ENCODE data around the gene ZNF300. TPM values are rescaled to one million over a fixed set of nuclear protein-coding genes. Genes with fewer than 3 reads are reported as not detected.

Gene ZNF300
- total and polyA plus RNA-seq, 2 of the 13 experiments (the other 11 are each of a cell fraction or from before 2014, with no cell fraction given): 2.7 to 6.8 TPM

GRCh38 chr5:150904479-150905311 lies at the start of gene ZNF300 (continued):
- TF ChIP-seq, protein P1, sequence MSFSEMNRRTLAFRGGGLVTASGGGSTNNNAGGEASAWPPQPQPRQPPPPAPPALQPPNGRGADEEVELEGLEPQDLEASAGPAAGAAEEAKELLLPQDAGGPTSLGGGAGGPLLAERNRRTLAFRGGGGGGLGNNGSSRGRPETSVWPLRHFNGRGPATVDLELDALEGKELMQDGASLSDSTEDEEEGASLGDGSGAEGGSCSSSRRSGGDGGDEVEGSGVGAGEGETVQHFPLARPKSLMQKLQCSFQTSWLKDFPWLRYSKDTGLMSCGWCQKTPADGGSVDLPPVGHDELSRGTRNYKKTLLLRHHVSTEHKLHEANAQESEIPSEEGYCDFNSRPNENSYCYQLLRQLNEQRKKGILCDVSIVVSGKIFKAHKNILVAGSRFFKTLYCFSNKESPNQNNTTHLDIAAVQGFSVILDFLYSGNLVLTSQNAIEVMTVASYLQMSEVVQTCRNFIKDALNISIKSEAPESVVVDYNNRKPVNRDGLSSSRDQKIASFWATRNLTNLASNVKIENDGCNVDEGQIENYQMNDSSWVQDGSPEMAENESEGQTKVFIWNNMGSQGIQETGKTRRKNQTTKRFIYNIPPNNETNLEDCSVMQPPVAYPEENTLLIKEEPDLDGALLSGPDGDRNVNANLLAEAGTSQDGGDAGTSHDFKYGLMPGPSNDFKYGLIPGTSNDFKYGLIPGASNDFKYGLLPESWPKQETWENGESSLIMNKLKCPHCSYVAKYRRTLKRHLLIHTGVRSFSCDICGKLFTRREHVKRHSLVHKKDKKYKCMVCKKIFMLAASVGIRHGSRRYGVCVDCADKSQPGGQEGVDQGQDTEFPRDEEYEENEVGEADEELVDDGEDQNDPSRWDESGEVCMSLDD (CRISPR knock-in tag; IDR thresholded peaks at IDR 0.05; ENCODE audit: borderline replicate concordance): no peak
- TF ChIP-seq IRX3 (CRISPR knock-in tag; IDR thresholded peaks at IDR 0.05; ENCODE audit: borderline replicate concordance, low read depth): no peak
- peak; percentile 76; the same call in 1 of the 2 replicates for TF ChIP-seq ATF7-NPFF (CRISPR knock-in tag; IDR thresholded peaks at IDR 0.05; ENCODE audit: low read depth)
- peak; percentile 75; the same call in 1 of the 2 replicates for TF ChIP-seq YEATS4 (CRISPR knock-in tag; IDR thresholded peaks at IDR 0.05; ENCODE audit: borderline replicate concordance)
- no peak for TF ChIP-seq ZNF383 (CRISPR knock-in tag; IDR thresholded peaks at IDR 0.05; ENCODE audit: borderline replicate concordance)
- no peak for TF ChIP-seq SOX6 (IDR thresholded peaks at IDR 0.05)
- TF ChIP-seq SOX6 (CRISPR knock-in tag; IDR thresholded peaks at IDR 0.05): 0 out of 2 replicates have a peak, but pooled peaks have one; percentile 17
- TF ChIP-seq SRSF9 (IDR thresholded peaks at IDR 0.05; ENCODE audit: borderline replicate concordance, insufficient read depth, low read depth, low read length, poor library complexity, severe bottlenecking): no peak
- TF ChIP-seq FOXK1 (CRISPR knock-in tag; IDR thresholded peaks at IDR 0.05; ENCODE audit: borderline replicate concordance, low read depth): peak; percentile 50; the same call in 1 of the 2 replicates
- TF ChIP-seq TCF12 (IDR thresholded peaks at IDR 0.05): no peak
- no peak for TF ChIP-seq TCF12 (CRISPR knock-in tag; IDR thresholded peaks at IDR 0.05)
- TF ChIP-seq ZFP62 (CRISPR knock-in tag; IDR thresholded peaks at IDR 0.05): no peak
- TF ChIP-seq RFX3 (CRISPR knock-in tag; IDR thresholded peaks at IDR 0.05): no peak
- TF ChIP-seq ZNF776 (CRISPR knock-in tag; IDR thresholded peaks at IDR 0.05): no peak
- peak; percentile 19; the same call in 1 of the 2 replicates for TF ChIP-seq ZNF556 (CRISPR knock-in tag; IDR thresholded peaks at IDR 0.05; ENCODE audit: borderline replicate concordance)
- TF ChIP-seq, protein P2, sequence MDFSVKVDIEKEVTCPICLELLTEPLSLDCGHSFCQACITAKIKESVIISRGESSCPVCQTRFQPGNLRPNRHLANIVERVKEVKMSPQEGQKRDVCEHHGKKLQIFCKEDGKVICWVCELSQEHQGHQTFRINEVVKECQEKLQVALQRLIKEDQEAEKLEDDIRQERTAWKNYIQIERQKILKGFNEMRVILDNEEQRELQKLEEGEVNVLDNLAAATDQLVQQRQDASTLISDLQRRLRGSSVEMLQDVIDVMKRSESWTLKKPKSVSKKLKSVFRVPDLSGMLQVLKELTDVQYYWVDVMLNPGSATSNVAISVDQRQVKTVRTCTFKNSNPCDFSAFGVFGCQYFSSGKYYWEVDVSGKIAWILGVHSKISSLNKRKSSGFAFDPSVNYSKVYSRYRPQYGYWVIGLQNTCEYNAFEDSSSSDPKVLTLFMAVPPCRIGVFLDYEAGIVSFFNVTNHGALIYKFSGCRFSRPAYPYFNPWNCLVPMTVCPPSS (IDR thresholded peaks at IDR 0.05): no peak
- no peak for TF ChIP-seq ZNF674 (CRISPR knock-in tag; IDR thresholded peaks at IDR 0.05; ENCODE audit: low read depth)
- TF ChIP-seq SP140L (CRISPR knock-in tag; IDR thresholded peaks at IDR 0.05; ENCODE audit: borderline replicate concordance): no peak
- TF ChIP-seq MAZ (IDR thresholded peaks at IDR 0.05; ENCODE audit: borderline replicate concordance, low read depth, low read length): no peak
- peak; percentile 47; the same call in 1 of the 2 replicates for TF ChIP-seq MAZ (CRISPR knock-in tag; IDR thresholded peaks at IDR 0.05; ENCODE audit: low read depth)
- 0 out of 2 replicates have a peak, but pooled peaks have one; percentile 28 for TF ChIP-seq ZNF547 (CRISPR knock-in tag; IDR thresholded peaks at IDR 0.05)
- TF ChIP-seq ZNF678 (CRISPR knock-in tag; IDR thresholded peaks at IDR 0.05): no peak
- no peak for TF ChIP-seq ZNF549 (CRISPR knock-in tag; IDR thresholded peaks at IDR 0.05)
- no peak for TF ChIP-seq FOXA1 (IDR thresholded peaks at IDR 0.05)
- TF ChIP-seq FOXA1 (CRISPR knock-in tag; IDR thresholded peaks at IDR 0.05): no peak
- no peak for TF ChIP-seq ZNF576 (CRISPR knock-in tag; IDR thresholded peaks at IDR 0.05)
- TF ChIP-seq GABPA (IDR thresholded peaks at IDR 0.05; ENCODE audit: low read depth, low read length): peak; percentile 31; the same call in 1 of the 2 replicates
- peak; percentile 82 for TF ChIP-seq GABPA (CRISPR knock-in tag; IDR thresholded peaks at IDR 0.05; ENCODE audit: low read depth)
